T1000 (cell line): ENCODE measurements around the gene NDST1.

Experiments
- DNase-seq: peaks from one replicate; lab custom pipeline; 2025; ENCODE audit warnings: mixed read lengths; lab: John Stamatoyannopoulos, UW

NDST1 gene

GRCh38 chr5:150587856-150588595 is 80.1 kb downstream of the NDST1 start:
- DNase-seq, result no peak

- no peak for DNase-seq
Observed at GRCh38 chr5:150588596-150588890, 80.6 kb downstream of the NDST1 start.

- no peak for DNase-seq
Observed at GRCh38 chr5:150589862-150590601, 82.1 kb downstream of the NDST1 start.

- DNase-seq, result no peak
Observed at GRCh38 chr5:150590979-150591695, 83.2 kb downstream of the NDST1 start.

GRCh38 chr5:150593593-150593992 is 85.7 kb downstream of the NDST1 start:
- no peak for DNase-seq

- no peak for DNase-seq
Observed at GRCh38 chr5:150593996-150594395, 86.1 kb downstream of the NDST1 start.

GRCh38 chr5:150595466-150596031 is 87.6 kb downstream of the NDST1 start:
- no peak for DNase-seq

GRCh38 chr5:150596313-150596712 is 88.4 kb downstream of the NDST1 start:
- no peak for DNase-seq

GRCh38 chr5:150596826-150597225 is 88.9 kb downstream of the NDST1 start:
- no peak for DNase-seq

GRCh38 chr5:150598006-150598405 is 90.1 kb downstream of the NDST1 start:
- no peak for DNase-seq

- DNase-seq, result no peak
Observed at GRCh38 chr5:150598821-150599273, 90.9 kb downstream of the NDST1 start.

GRCh38 chr5:150599281-150599680 is 91.3 kb downstream of the NDST1 start:
- no peak for DNase-seq

GRCh38 chr5:150599917-150600511 is 92.1 kb downstream of the NDST1 start:
- DNase-seq, result peak; percentile 59

GRCh38 chr5:150600616-150601490 is 92.9 kb downstream of the NDST1 start:
- no peak for DNase-seq

GRCh38 chr5:150601491-150602345 is 93.8 kb downstream of the NDST1 start:
- DNase-seq, result no peak

- DNase-seq, result no peak
Observed at GRCh38 chr5:150603052-150603451, 95.1 kb downstream of the NDST1 start.

- DNase-seq, result no peak
Observed at GRCh38 chr5:150603491-150603890, 95.6 kb downstream of the NDST1 start.

GRCh38 chr5:150604010-150604409 is 96.1 kb downstream of the NDST1 start:
- DNase-seq, result no peak

GRCh38 chr5:150604894-150605440 is 97.0 kb downstream of the NDST1 start:
- no peak for DNase-seq

GRCh38 chr5:150605546-150605945 is 97.6 kb downstream of the NDST1 start:
- DNase-seq, result no peak
